GM12874 (cell line): ENCODE data around the gene FAM227B.

Experiments used
- TF ChIP-seq, protein P1 (sequence below): IDR thresholded peaks from 2 replicates; pipeline ENCODE4 v1.5.1; 2011; ENCODE audit warnings: low read depth, mild to moderate bottlenecking, control low read depth, low read length, moderate library complexity; ENCODE audit not compliant: insufficient read depth

The FAM227B gene

DNA sequence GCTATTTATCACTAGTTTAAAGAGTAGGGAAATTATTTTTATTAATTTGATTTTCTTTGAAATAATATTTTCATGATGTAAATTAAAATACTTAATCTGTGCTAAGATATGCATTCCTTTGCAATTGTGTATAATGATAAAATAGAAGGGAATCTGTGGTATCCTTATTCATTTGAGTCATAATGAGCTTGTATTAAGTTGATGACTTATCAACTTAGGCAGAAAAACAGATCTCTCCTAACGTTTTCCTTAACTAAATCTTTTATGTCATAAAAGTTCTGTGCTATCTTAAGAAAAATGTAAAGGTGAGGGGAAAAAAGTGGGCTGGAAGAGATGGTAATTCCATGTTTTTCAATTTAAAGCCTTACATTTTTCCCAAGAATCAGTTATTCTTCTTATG lies 195.7 kb downstream of the FAM227B start:
- TF ChIP-seq, protein P1, sequence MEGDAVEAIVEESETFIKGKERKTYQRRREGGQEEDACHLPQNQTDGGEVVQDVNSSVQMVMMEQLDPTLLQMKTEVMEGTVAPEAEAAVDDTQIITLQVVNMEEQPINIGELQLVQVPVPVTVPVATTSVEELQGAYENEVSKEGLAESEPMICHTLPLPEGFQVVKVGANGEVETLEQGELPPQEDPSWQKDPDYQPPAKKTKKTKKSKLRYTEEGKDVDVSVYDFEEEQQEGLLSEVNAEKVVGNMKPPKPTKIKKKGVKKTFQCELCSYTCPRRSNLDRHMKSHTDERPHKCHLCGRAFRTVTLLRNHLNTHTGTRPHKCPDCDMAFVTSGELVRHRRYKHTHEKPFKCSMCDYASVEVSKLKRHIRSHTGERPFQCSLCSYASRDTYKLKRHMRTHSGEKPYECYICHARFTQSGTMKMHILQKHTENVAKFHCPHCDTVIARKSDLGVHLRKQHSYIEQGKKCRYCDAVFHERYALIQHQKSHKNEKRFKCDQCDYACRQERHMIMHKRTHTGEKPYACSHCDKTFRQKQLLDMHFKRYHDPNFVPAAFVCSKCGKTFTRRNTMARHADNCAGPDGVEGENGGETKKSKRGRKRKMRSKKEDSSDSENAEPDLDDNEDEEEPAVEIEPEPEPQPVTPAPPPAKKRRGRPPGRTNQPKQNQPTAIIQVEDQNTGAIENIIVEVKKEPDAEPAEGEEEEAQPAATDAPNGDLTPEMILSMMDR, result no peak

DNA sequence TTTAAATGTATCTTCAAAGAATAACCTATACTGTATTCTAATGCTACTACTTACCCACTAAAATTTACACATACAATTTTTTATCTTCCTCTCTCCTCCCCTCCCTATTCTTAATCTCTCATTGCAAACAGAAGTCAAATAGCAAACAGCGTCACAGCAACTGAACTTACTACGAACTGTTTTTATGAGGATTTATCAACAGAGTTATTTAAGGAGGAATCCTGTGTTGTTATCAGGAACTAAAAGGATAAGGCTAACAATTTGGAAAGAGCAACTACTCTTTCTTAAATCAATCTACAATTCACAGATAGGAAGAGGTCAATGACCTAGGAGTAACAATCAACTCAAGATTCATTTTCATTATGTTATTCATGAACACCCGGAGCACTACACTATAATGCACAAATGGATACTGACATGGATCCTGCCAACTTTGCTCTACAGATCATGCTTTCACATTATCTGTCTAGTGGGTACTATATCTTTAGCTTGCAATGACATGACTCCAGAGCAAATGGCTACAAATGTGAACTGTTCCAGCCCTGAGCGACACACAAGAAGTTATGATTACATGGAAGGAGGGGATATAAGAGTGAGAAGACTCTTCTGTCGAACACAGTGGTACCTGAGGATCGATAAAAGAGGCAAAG lies 196.6 kb downstream of the FAM227B start:
- TF ChIP-seq, protein P1, result no peak

DNA sequence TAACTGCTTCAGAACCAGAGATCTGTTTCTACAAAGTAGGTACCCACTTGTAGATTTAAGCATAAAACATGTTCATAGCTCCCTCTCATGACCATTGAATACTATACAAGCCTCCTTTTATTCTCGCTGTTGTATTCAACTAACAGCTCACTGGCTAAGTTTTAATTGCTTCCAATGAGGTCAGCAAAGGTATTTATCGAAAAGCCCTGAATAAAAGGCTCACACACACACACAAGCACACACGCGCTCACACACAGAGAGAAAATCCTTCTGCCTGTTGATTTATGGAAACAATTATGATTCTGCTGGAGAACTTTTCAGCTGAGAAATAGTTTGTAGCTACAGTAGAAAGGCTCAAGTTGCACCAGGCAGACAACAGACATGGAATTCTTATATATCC lies 197.6 kb downstream of the FAM227B start, which contains the start of gene FGF7:
Gene FGF7 (plus strand): TSS at position 222 of the 400 bp plus-strand sequence. CDS start 1,056 bp downstream, outside the sequence.
- TF ChIP-seq, protein P1, result no peak

DNA sequence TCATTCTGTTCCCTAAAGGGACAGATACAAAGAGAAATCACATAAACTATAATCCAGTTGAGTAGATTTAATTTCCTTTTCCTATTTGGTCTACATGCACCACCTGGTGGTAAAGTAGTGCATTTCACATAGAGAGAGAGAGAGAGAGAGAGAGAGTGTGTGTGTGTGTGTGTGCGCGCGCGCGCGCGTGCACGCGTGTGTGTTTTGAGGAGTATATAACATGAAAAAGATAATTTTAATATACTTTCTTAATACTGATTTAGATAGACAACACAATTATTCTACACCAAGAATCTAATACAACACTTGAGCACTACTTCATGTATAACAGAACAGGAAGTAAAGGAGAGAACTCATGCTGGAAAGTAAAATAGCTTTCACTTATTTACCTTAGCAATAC lies 198.6 kb downstream of the FAM227B start:
- TF ChIP-seq, protein P1, result peak; percentile 43; the same call in 1 of the 2 replicates

DNA sequence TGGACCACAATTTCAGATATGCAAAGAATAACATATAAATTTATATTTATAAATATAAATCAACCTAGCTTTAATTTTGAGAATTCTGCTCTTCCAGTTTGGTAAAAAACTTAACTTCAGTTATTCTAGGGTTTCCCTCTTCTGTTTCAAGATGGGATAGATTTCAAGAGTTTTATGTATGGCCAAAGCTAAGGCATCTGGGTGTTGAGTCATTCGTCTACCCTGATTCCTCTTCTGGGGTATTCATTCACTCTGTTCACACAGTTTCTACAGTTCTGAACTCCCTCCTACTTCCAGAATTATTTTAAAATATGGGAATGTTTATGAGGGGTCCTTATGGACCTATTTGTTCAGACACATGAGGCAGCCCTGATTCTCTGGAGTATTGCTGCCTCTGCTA lies 201.8 kb downstream of the FAM227B start:
- TF ChIP-seq, protein P1, result no peak

DNA sequence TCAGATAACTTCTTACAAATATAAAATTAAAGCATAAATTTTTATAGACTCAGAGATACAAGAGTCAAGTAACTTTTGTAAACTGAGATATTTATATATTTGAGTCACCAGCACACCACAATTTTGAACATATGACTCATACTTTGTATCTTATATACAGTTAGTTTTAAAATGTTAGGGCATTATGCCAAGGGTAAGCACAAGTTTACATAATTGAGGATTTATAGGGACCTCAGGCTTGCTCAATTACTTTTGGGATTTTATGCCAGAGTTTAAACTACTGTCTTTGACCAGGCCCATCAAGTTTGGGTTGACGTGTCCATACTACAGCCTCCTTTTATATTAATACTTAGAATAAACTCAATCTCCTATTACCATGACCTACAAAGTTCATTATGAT lies 205.0 kb downstream of the FAM227B start:
- TF ChIP-seq, protein P1, result no peak

DNA sequence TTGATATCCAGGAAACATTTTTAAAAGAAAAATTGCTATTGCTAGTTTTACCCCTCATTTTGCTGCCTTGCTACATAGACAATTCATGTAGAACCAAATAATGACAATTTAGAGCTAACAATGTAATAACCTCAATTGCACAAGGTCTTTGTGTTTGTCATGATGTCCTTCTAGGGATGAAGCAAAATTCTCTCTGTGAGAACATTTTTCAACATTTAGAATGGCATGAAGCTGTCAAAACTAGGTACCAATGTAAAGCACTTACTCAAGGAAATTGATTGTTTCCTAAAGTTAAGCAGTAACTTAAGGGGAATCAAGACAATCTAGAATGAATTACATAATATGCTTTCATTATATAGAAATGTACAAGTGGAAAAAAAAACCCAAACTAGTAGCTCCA lies 205.5 kb downstream of the FAM227B start:
- TF ChIP-seq, protein P1, result no peak

DNA sequence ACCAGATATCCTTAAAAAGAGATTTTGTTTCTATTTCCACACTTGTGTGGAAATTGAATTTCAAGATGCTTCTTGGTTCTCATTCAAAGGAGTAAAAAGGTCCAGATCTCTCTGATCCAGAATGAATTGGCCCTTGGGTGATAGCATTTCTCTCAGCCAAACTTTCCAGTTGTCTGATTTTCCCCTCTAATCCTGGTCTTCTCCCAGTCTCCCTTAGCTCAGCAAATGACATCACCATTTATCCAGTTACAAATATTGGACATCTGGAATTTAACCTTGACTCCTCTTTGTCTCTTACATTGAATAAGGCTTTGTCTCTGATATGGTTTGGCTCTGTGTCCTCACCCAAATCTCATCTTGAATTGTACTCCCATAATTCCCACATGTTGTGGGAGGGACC lies 207.8 kb downstream of the FAM227B start:
- TF ChIP-seq, protein P1, result no peak
